Measurements from ENCODE around the gene MRPL21. TPM values are rescaled to one million over a fixed set of nuclear protein-coding genes. Genes with fewer than 3 reads are reported as not detected.

MRPL21 gene
- total RNA-seq, 1 experiment from 2014 or later: 126 TPM

GRCh38 chr11:68848429-68848828, 55.2 kb downstream of the MRPL21 start:
- no peak for DNase-seq (ENCODE audit: low spot score)
- H3K36me3 ChIP-seq (ENCODE audit: insufficient read depth, low read length, poor library complexity, severe bottlenecking): no peaks in the 10 kb centered on the region
- TF ChIP-seq, protein P1, sequence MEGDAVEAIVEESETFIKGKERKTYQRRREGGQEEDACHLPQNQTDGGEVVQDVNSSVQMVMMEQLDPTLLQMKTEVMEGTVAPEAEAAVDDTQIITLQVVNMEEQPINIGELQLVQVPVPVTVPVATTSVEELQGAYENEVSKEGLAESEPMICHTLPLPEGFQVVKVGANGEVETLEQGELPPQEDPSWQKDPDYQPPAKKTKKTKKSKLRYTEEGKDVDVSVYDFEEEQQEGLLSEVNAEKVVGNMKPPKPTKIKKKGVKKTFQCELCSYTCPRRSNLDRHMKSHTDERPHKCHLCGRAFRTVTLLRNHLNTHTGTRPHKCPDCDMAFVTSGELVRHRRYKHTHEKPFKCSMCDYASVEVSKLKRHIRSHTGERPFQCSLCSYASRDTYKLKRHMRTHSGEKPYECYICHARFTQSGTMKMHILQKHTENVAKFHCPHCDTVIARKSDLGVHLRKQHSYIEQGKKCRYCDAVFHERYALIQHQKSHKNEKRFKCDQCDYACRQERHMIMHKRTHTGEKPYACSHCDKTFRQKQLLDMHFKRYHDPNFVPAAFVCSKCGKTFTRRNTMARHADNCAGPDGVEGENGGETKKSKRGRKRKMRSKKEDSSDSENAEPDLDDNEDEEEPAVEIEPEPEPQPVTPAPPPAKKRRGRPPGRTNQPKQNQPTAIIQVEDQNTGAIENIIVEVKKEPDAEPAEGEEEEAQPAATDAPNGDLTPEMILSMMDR (conservative IDR thresholded peaks at IDR 0.05; ENCODE audit: low read depth, low read length): no peak
- TF ChIP-seq EZH2 (IDR thresholded peaks at IDR 0.05; ENCODE audit: borderline replicate concordance, low read depth, low read length, poor library complexity, severe bottlenecking): no peak
- no peak overlapping the region for H3K4me3 ChIP-seq (ENCODE audit: low read depth, low read length, poor library complexity, severe bottlenecking)
- ChIA-PET CTCF (no interaction called here), POLR2A (ENCODE audit: low non-redundant PET) (interaction anchor here (0.6 kb wide), 1 partner anchor 175 kb away, joined by 4 read pairs; no protein-coding TSS in a partner anchor)
- H3K27ac ChIP-seq (ENCODE audit: low read depth, low read length, poor library complexity, severe bottlenecking): no peak overlapping the region
- no peaks in the 10 kb centered on the region for H3K9me3 ChIP-seq (ENCODE audit: low read depth, low read length, poor library complexity, severe bottlenecking)
- no TSS peak for BruUV-seq (replicated peaks)
- no peaks in the 10 kb centered on the region for H3K27me3 ChIP-seq (replicated peaks; ENCODE audit: insufficient read depth, low read depth, low read length, poor library complexity)
- H3K4me1 ChIP-seq (ENCODE audit: insufficient read depth, low read length, poor library complexity, severe bottlenecking): no peaks in the 10 kb centered on the region
- intact Hi-C loops (cut with micrococcal nuclease; ENCODE audit: unreplicated experiment): no loop called here

GRCh38 chr11:68847395-68847794, 56.2 kb downstream of the MRPL21 start:
- peaks cover 7% of the 10 kb centered on the region for H3K4me1 ChIP-seq (ENCODE audit: insufficient read depth, low read length, poor library complexity, severe bottlenecking)
- ChIA-PET POLR2A (ENCODE audit: low non-redundant PET) (no interaction called here), CTCF (no interaction called here)
- intact Hi-C loops (cut with micrococcal nuclease; ENCODE audit: unreplicated experiment): no loop called here
- H3K9me3 ChIP-seq (ENCODE audit: low read depth, low read length, poor library complexity, severe bottlenecking): no peaks in the 10 kb centered on the region
- no peak overlapping the region for H3K27ac ChIP-seq (ENCODE audit: low read depth, low read length, poor library complexity, severe bottlenecking)
- no peak for DNase-seq (ENCODE audit: low spot score)
- H3K36me3 ChIP-seq (ENCODE audit: insufficient read depth, low read length, poor library complexity, severe bottlenecking): no peaks in the 10 kb centered on the region
- H3K4me3 ChIP-seq (ENCODE audit: low read depth, low read length, poor library complexity, severe bottlenecking): no peak overlapping the region
- TF ChIP-seq, protein P1 (conservative IDR thresholded peaks at IDR 0.05; ENCODE audit: low read depth, low read length): no peak
- TF ChIP-seq EZH2 (IDR thresholded peaks at IDR 0.05; ENCODE audit: borderline replicate concordance, low read depth, low read length, poor library complexity, severe bottlenecking): no peak
- BruUV-seq (replicated peaks): no TSS peak
- H3K27me3 ChIP-seq (replicated peaks; ENCODE audit: insufficient read depth, low read depth, low read length, poor library complexity): no peaks in the 10 kb centered on the region

GRCh38 chr11:68845351-68846002, 58.2 kb downstream of the MRPL21 start:
- no peak for DNase-seq (ENCODE audit: low spot score)
- Histone ChIP-seq H3K27me3 (replicated peaks; ENCODE audit: insufficient read depth, low read depth, low read length, poor library complexity) (no peaks in the 10 kb centered on the region), H3K9me3 (ENCODE audit: low read depth, low read length, poor library complexity, severe bottlenecking) (no peaks in the 10 kb centered on the region), H3K27ac (ENCODE audit: low read depth, low read length, poor library complexity, severe bottlenecking) (no peak overlapping the region), H3K4me1 (ENCODE audit: insufficient read depth, low read length, poor library complexity, severe bottlenecking) (peaks cover 16% of the 10 kb centered on the region), H3K36me3 (ENCODE audit: insufficient read depth, low read length, poor library complexity, severe bottlenecking) (no peaks in the 10 kb centered on the region), H3K4me3 (ENCODE audit: low read depth, low read length, poor library complexity, severe bottlenecking) (no peak overlapping the region)
- CTCF ChIA-PET: no interaction called here
- no TSS peak for BruUV-seq (replicated peaks)
- POLR2A ChIA-PET (ENCODE audit: low non-redundant PET): no interaction called here
- intact Hi-C loops (cut with micrococcal nuclease; ENCODE audit: unreplicated experiment): no loop called here
- TF ChIP-seq EZH2 (IDR thresholded peaks at IDR 0.05; ENCODE audit: borderline replicate concordance, low read depth, low read length, poor library complexity, severe bottlenecking): no peak
- TF ChIP-seq, protein P1 (conservative IDR thresholded peaks at IDR 0.05; ENCODE audit: low read depth, low read length): no peak

Measured in A673 (cell line).